Heart left ventricle (tissue), 16 donors: ENCODE data around the gene HERC4. TPM values are rescaled to one million over a fixed set of nuclear protein-coding genes. Genes with fewer than 3 reads are reported as not detected.
A peak's percentile ranks its signal among the peaks of the same experiment; 100 is the strongest.

ENCODE experiments used
- ATAC-seq, 4 donors: fragments of 200-7000 bp; cut with Tn5 transposase; one replicate each; pipeline ENCODE4 v1.9.1; 2020 to 2022; ENCODE audit warnings: moderate library complexity in 4 of 4, mild to moderate bottlenecking in 3 of 4, moderate number of reproducible peaks in 1 of 4
- DNase-seq, 5 donors: peaks; one replicate each; pipeline ENCODE4 v3.0.0-alpha.2; 2020
- H3K27ac ChIP-seq, 12 donors: fragments of 200-600 bp; sonication (generic) in 4 of 12; one replicate each; pipeline versions ENCODE4 v1.5.0 to v1.8.0; 2016 to 2022; ENCODE audit warnings: mild to moderate bottlenecking in 2 of 12
- H3K27me3 ChIP-seq, 9 donors: fragments of 200-600 bp; sonication (generic) in 2 of 9; one replicate each; pipeline versions ENCODE4 v1.5.1 to v1.8.0; 2016 to 2022; ENCODE audit warnings: mild to moderate bottlenecking in 3 of 9
- H3K36me3 ChIP-seq, 9 donors: fragments of 200-600 bp; sonication (generic) in 2 of 9; one replicate each; pipeline versions ENCODE4 v1.5.0 to v1.8.0; 2018 to 2022; ENCODE audit warnings: mild to moderate bottlenecking in 2 of 9
- H3K4me1 ChIP-seq, 12 donors: fragments of 200-600 bp; sonication (generic) in 4 of 12; one replicate each; pipeline versions ENCODE4 v1.5.0 to v1.8.0; 2016 to 2022; ENCODE audit warnings: mild to moderate bottlenecking in 3 of 12
- H3K4me3 ChIP-seq, 12 donors: fragments of 200-600 bp; sonication (generic) in 4 of 12; one replicate each; pipeline versions ENCODE4 v1.5.0 to v1.8.0; 2017 to 2022; ENCODE audit warnings: mild to moderate bottlenecking in 9 of 12, moderate library complexity in 4 of 12
- H3K9me3 ChIP-seq, 12 donors: fragments of 200-600 bp; sonication (generic) in 4 of 12; one replicate each; pipeline versions ENCODE4 v1.5.0 to v1.8.0; 2016 to 2022; ENCODE audit warnings: mild to moderate bottlenecking in 1 of 12
- POLR2A ChIP-seq, 2 donors: fragments of 450-650 bp; IDR thresholded peaks; one replicate each; pipeline ENCODE4 v1.6.1; 2017; ENCODE audit warnings: antibody characterized with exemption in 2 of 2, mild to moderate bottlenecking in 2 of 2, moderate library complexity in 2 of 2
- WGBS, 4 donors: extraction: QIAGEN DNeasy Blood & Tissue Kit in 2 of 4; methylation state at CpG; one replicate each; pipeline versions ENCODE4 v1.1.5 to v1.1.7; 2013 to 2018; 5-methylcytosine and 5-hydroxymethylcytosine counted together
- intact Hi-C, 10 donors: fragments of 100-400 bp; cut with DNase I; formaldehyde crosslinking; loops; one replicate each; pipeline versions ENCODE4 v1.11.1 to v1.14.2; 2022
- polyA plus RNA-seq, 2 donors: library from polyadenylated mRNA; stranded (reverse); fragments of 200-250 nt; gene quantifications; one replicate each; pipeline ENCODE4 v1.2.3, GENCODE V29; 2013
- total RNA-seq, 9 donors: library from RNA; depleted of rRNA in 2 of 9; stranded (reverse); fragments of >200 nt in 2 of 9; fragmentation: NEBNext Ultra II Directional in 3 of 9; extraction: Animal tissue kit (Norgen Biotek cat#: 25700) in 3 of 9; gene quantifications; one replicate each; pipeline versions ENCODE4 v1.1.0 to v1.2.4, GENCODE V29; 2016 to 2023
- TF ChIP-seq, protein P1 (sequence below), 12 donors: fragments of 200-600 bp; sonication (generic) in 4 of 12; IDR thresholded peaks; one replicate each; pipeline versions ENCODE4 v1.5.0 to v1.8.0; 2018 to 2022; ENCODE audit warnings: antibody characterized with exemption in 12 of 12, mild to moderate bottlenecking in 5 of 12
- donor health status: ischemic (EF 13 %, LVEDD 7.1; RV severe dilation, severe dysfunction).
- donor health status: healthy with polysubstance abuse.
- donor health status: DM: no; HTN: yes; CAD: no.
- donor health status: DM: no; HTN: no; CAD: no.
- donor health status: ischemic (EF 25% LVEDD 6.9; RV normal size, moderate dysfunction).
- donor health status: ischemic (EF 25% LVEDD 5.7; RV mildly dilated, moderate dysfunction).
- donor health status: healthy.
- donor health status: DM: yes; HTN: yes; CAD: no.
- donor health status: ischemic (EF 35%, LVEDD 5.7; RV mildly dilated, moderate dysfunction).
- donor health status: nonischemic (EF 11% LVEDD 7.7; RV severe dilation, severe dysfunction).
- donor health status: DM: yes; HTN: yes; CAD: no.
- donor health status: PGD.
- donor health status: ischemic (EF 29% LVEDD 5.4; RV normal size, mild dysfunction).
- donor health status: nonischemic (EF 23%, LVEDD 6.1; RV moderate dilation, normal function).

The HERC4 gene
- total and polyA plus RNA-seq, 11 donors, result 11.7 to 39.4 (median 29.3) TPM

DNA sequence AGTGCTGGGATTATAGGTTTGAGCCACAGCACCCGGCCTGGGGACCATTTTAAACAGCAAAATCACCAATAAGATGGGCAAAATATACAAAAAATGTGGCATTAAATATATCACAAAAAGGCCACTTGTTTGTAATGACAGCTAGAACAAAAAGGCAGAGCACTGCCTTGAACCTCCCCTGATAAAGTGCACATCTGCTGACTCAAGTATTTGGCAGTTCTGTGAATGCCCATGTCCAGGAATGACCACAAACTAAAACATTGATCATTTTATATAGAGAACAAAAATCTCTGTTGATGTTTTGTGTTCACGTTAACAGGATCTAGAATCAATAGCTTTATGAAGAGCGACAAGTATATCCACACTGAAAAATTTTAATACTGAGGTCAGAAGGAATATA lies 21.5 kb downstream of the HERC4 start:
- intact Hi-C loops, result no loop called here
- DNase-seq, result no peak
- H3K9me3 ChIP-seq, result no peaks in the 10 kb centered on the region
- H3K27ac ChIP-seq, result no peak overlapping the region
- no peak for TF ChIP-seq POLR2A (IDR thresholded peaks at IDR 0.05)
- TF ChIP-seq, protein P1, sequence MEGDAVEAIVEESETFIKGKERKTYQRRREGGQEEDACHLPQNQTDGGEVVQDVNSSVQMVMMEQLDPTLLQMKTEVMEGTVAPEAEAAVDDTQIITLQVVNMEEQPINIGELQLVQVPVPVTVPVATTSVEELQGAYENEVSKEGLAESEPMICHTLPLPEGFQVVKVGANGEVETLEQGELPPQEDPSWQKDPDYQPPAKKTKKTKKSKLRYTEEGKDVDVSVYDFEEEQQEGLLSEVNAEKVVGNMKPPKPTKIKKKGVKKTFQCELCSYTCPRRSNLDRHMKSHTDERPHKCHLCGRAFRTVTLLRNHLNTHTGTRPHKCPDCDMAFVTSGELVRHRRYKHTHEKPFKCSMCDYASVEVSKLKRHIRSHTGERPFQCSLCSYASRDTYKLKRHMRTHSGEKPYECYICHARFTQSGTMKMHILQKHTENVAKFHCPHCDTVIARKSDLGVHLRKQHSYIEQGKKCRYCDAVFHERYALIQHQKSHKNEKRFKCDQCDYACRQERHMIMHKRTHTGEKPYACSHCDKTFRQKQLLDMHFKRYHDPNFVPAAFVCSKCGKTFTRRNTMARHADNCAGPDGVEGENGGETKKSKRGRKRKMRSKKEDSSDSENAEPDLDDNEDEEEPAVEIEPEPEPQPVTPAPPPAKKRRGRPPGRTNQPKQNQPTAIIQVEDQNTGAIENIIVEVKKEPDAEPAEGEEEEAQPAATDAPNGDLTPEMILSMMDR (IDR thresholded peaks at IDR 0.05), result no peak
- WGBS, 4 donors, result 92 to 98% (median 97%) methylated on average over 3 of the region's 3 CpGs
- no peak for ATAC-seq
- peaks cover 0 to 31% (median 17%) of the 10 kb centered on the region in 9 donors for H3K36me3 ChIP-seq
- peaks cover 0 to 18% (median 6%) of the 10 kb centered on the region in 12 donors for H3K4me1 ChIP-seq
- no peaks in the 10 kb centered on the region for H3K27me3 ChIP-seq
- no peak overlapping the region for H3K4me3 ChIP-seq

DNA sequence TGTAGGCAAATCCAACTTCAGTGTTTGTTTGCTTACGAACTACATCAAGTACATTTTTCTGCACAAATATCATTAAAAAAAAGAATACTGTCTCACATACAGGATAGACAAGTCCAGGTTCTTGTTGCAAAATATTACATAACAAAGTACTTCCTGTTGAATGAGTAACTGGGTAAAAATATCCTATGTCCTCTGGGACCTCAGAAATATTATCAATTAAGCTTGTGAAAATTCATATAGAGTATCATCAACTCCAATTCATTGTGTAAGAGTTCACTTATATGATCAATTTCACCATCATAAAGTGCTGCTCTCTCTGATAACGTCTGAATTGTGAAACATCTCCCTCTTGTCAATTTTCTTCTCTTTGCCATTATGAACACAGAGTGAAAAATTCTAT lies 22.6 kb downstream of the HERC4 start:
- H3K27me3 ChIP-seq, result no peaks in the 10 kb centered on the region
- H3K27ac ChIP-seq, result no peak overlapping the region
- TF ChIP-seq, protein P1 (IDR thresholded peaks at IDR 0.05), result no peak
- TF ChIP-seq POLR2A (IDR thresholded peaks at IDR 0.05), result no peak
- DNase-seq (no peak), ATAC-seq (peak in 1 of 4 donors; percentile 30)
- peaks cover 0 to 18% (median 6%) of the 10 kb centered on the region in 12 donors for H3K4me1 ChIP-seq
- H3K36me3 ChIP-seq, result peaks cover 0 to 20% (median 10%) of the 10 kb centered on the region in 9 donors
- WGBS, 4 donors, result 64 to 72% (median 65%) methylated on average over 2 of the region's 2 CpGs
- intact Hi-C loops, result no loop called here
- H3K4me3 ChIP-seq, result no peak overlapping the region
- no peaks in the 10 kb centered on the region for H3K9me3 ChIP-seq

DNA sequence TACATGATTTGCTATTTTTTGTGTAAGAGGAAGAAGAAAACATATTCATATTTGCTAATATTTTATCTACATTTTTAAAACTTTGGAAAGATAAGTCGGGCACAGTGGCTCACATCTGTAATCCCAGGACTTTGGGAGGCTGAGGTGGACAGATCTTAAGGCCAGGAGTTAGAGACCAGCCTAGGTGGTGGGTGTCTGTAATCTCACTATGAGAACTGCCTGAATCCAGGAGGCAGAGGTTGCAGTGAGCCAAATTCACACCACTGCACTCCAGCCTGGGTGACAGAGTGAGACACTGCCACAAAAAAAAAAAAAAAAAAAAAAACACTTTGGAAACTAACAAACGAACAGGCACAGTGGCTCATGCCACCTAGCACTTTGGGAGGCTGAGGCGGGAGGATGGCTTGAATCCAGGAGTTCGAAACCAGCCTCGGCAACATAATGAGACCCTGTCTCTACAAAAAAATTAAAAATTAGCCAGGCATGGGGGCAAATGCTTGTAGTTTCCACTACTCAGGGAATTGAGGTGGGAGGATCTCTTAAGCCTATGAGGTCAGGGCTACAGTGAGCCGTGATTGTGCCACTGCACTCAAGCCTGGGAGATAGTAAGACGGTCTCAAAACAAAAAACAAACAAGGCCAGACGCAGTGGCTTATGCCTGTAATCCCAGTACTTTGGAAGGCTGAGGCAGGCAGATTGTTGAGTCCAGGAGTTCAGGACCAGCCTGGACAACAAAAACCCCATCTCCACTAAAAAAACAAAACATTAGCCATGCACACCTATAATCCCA lies 25.6 kb downstream of the HERC4 start:
- intact Hi-C loops, result no loop called here
- Histone ChIP-seq H3K36me3 (peaks cover 0 to 12% (median 5%) of the 10 kb centered on the region in 9 donors), H3K4me3 (no peak overlapping the region), H3K27me3 (no peaks in the 10 kb centered on the region), H3K4me1 (peaks cover 0 to 18% (median 6%) of the 10 kb centered on the region in 12 donors), H3K9me3 (no peaks in the 10 kb centered on the region), H3K27ac (no peak overlapping the region)
- 71 to 88% (median 82%) methylated on average over 8 of the region's 8 CpGs for WGBS, 4 donors
- ATAC-seq (no peak), DNase-seq (no peak)
- TF ChIP-seq POLR2A (IDR thresholded peaks at IDR 0.05), result no peak
- TF ChIP-seq, protein P1 (IDR thresholded peaks at IDR 0.05), result no peak

DNA sequence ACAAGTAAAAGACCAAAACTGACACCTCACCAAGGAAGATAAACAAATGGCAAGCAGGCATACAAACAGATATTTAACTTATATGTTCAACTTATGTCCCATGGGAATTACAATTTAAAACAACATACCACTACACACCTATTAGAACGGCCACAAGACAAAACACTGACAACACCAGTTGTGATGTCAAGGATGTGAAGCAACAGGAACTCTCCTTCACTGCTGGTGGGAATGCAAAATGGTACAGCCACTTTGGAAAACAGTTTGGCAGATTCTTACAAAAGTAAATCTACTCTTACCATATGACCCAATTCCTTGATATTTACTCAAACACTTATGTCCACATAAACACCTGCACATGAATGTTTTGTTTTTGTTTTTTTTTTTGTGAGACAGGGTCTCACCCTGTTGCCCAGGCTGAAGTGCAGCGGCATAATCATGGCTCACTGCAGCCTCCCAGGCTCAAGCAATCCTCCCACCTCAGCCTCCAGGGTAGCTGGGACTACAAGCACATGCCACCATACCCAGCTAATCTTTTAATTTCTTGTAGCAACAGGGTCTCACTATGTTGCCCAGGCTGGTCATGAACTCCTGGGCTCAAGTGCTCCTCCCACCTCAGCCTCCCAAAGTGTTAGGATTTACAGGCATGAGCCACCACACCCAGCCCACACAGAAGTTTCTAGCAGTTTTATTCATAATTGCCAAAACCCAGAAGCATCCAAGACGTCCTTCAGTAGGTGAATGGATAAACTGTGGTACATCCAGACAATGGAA lies 27.3 kb downstream of the HERC4 start:
- ATAC-seq, result no peak
- no peak for TF ChIP-seq POLR2A (IDR thresholded peaks at IDR 0.05)
- TF ChIP-seq, protein P1 (IDR thresholded peaks at IDR 0.05), result no peak

More for the DNA sequence above, 27.3 kb downstream of the HERC4 start:
- Histone ChIP-seq H3K4me1 (peaks cover 0 to 9% (median 6%) of the 10 kb centered on the region in 12 donors), H3K27me3 (no peaks in the 10 kb centered on the region), H3K36me3 (peaks cover 0 to 28% (median 19%) of the 10 kb centered on the region in 9 donors), H3K27ac (no peak overlapping the region), H3K9me3 (no peaks in the 10 kb centered on the region), H3K4me3 (no peak overlapping the region)
- no peak for DNase-seq
- 87 to 88% (median 87%) methylated on average over 3 of the region's 3 CpGs for WGBS, 4 donors
- intact Hi-C loops, result no loop called here
